ENCODE data around the gene SRCIN1. TPM values are rescaled to one million over a fixed set of nuclear protein-coding genes. Genes with fewer than 3 reads are reported as not detected.

Gene SRCIN1
- total RNA-seq, 1 donor from 2014 or later: 0.59 TPM

- Mint-ChIP-seq H3K4me1 (ENCODE audit: unreplicated experiment) (peaks cover 18% of the 10 kb centered on the region), H3K9me3 (ENCODE audit: unreplicated experiment) (no peaks in the 10 kb centered on the region), H3K36me3 (ENCODE audit: low read depth, unreplicated experiment) (no peaks in the 10 kb centered on the region), H3K27me3 (ENCODE audit: unreplicated experiment) (peaks cover 28% of the 10 kb centered on the region), H3K4me3 (ENCODE audit: unreplicated experiment) (no peak overlapping the region), H3K27ac (ENCODE audit: unreplicated experiment) (no peak overlapping the region)
- TF ChIP-seq CTCF (IDR thresholded peaks at IDR 0.05; ENCODE audit: unreplicated experiment): no peak
- no peak for DNase-seq (ENCODE audit: low spot score)
Observed at GRCh38 chr17:38562903-38563302, 42.8 kb downstream of the SRCIN1 start.

- no peak for DNase-seq (ENCODE audit: low spot score)
- no peak overlapping the region for H3K4me3 Mint-ChIP-seq (ENCODE audit: unreplicated experiment)
- no peaks in the 10 kb centered on the region for H3K9me3 Mint-ChIP-seq (ENCODE audit: unreplicated experiment)
- no peaks in the 10 kb centered on the region for H3K36me3 Mint-ChIP-seq (ENCODE audit: low read depth, unreplicated experiment)
- no peak overlapping the region for H3K27ac Mint-ChIP-seq (ENCODE audit: unreplicated experiment)
- H3K4me1 Mint-ChIP-seq (ENCODE audit: unreplicated experiment): peaks cover 22% of the 10 kb centered on the region
- peaks cover 31% of the 10 kb centered on the region for H3K27me3 Mint-ChIP-seq (ENCODE audit: unreplicated experiment)
- TF ChIP-seq CTCF (IDR thresholded peaks at IDR 0.05; ENCODE audit: unreplicated experiment): no peak
Observed at GRCh38 chr17:38562215-38562569, 43.6 kb downstream of the SRCIN1 start.

- Mint-ChIP-seq H3K4me3 (ENCODE audit: unreplicated experiment) (no peak overlapping the region), H3K9me3 (ENCODE audit: unreplicated experiment) (no peaks in the 10 kb centered on the region), H3K4me1 (ENCODE audit: unreplicated experiment) (peaks cover 18% of the 10 kb centered on the region), H3K27ac (ENCODE audit: unreplicated experiment) (no peak overlapping the region), H3K36me3 (ENCODE audit: low read depth, unreplicated experiment) (no peaks in the 10 kb centered on the region), H3K27me3 (ENCODE audit: unreplicated experiment) (peaks cover 31% of the 10 kb centered on the region)
- peak; percentile 49 for DNase-seq (ENCODE audit: low spot score)
- TF ChIP-seq CTCF (IDR thresholded peaks at IDR 0.05; ENCODE audit: unreplicated experiment): no peak
Observed at GRCh38 chr17:38561416-38562214, 44.1 kb downstream of the SRCIN1 start.

- Mint-ChIP-seq H3K27me3 (ENCODE audit: unreplicated experiment) (peaks cover 29% of the 10 kb centered on the region), H3K9me3 (ENCODE audit: unreplicated experiment) (no peaks in the 10 kb centered on the region), H3K36me3 (ENCODE audit: low read depth, unreplicated experiment) (no peaks in the 10 kb centered on the region), H3K27ac (ENCODE audit: unreplicated experiment) (no peak overlapping the region), H3K4me3 (ENCODE audit: unreplicated experiment) (no peak overlapping the region), H3K4me1 (ENCODE audit: unreplicated experiment) (peaks cover 18% of the 10 kb centered on the region)
- TF ChIP-seq CTCF (IDR thresholded peaks at IDR 0.05; ENCODE audit: unreplicated experiment): no peak
- DNase-seq (ENCODE audit: low spot score): peak; percentile 39
Observed at GRCh38 chr17:38560503-38561318, 45.0 kb downstream of the SRCIN1 start.

GRCh38 chr17:38559880-38560230 is 45.9 kb downstream of the SRCIN1 start:
- no peak overlapping the region for H3K4me3 Mint-ChIP-seq (ENCODE audit: unreplicated experiment)
- no peaks in the 10 kb centered on the region for H3K36me3 Mint-ChIP-seq (ENCODE audit: low read depth, unreplicated experiment)
- TF ChIP-seq CTCF (IDR thresholded peaks at IDR 0.05; ENCODE audit: unreplicated experiment): no peak
- no peak overlapping the region for H3K27ac Mint-ChIP-seq (ENCODE audit: unreplicated experiment)
- no peaks in the 10 kb centered on the region for H3K9me3 Mint-ChIP-seq (ENCODE audit: unreplicated experiment)
- DNase-seq (ENCODE audit: low spot score): no peak
- peaks cover 18% of the 10 kb centered on the region for H3K4me1 Mint-ChIP-seq (ENCODE audit: unreplicated experiment)
- H3K27me3 Mint-ChIP-seq (ENCODE audit: unreplicated experiment): peaks cover 23% of the 10 kb centered on the region

Data from endothelial cell (in vitro differentiated cells).